Measurements from ENCODE around the gene DOK5.

DOK5 gene

GRCh38 chr20:54557806-54558590, 82.6 kb downstream of the DOK5 start:
- H3K4me3 ChIP-seq (ENCODE audit: extremely low read depth, insufficient read depth, low read length, poor library complexity, severe bottlenecking) = no peak overlapping the region
- H3K4me1 ChIP-seq (ENCODE audit: control insufficient read depth, insufficient read depth, low read length, poor library complexity, severe bottlenecking) = no peaks in the 10 kb centered on the region
- no CpG with 5 or more reads among the region's 3 CpGs for WGBS, 2 experiments (ENCODE audit: insufficient coverage in 2 of 2)
- H3K36me3 ChIP-seq (ENCODE audit: control insufficient read depth, insufficient read depth, low read length) = no peaks in the 10 kb centered on the region
- no peak overlapping the region for H3K27ac ChIP-seq (ENCODE audit: low read depth, low read length, severe bottlenecking)
- H3K9me3 ChIP-seq (ENCODE audit: control insufficient read depth, low read length) = no peaks in the 10 kb centered on the region

GRCh38 chr20:54559890-54560289, 84.5 kb downstream of the DOK5 start:
- Histone ChIP-seq H3K9me3 (ENCODE audit: control insufficient read depth, low read length) (no peaks in the 10 kb centered on the region), H3K27ac (ENCODE audit: low read depth, low read length, severe bottlenecking) (no peak overlapping the region), H3K36me3 (ENCODE audit: control insufficient read depth, insufficient read depth, low read length) (no peaks in the 10 kb centered on the region), H3K4me3 (ENCODE audit: extremely low read depth, insufficient read depth, low read length, poor library complexity, severe bottlenecking) (no peak overlapping the region), H3K4me1 (ENCODE audit: control insufficient read depth, insufficient read depth, low read length, poor library complexity, severe bottlenecking) (no peaks in the 10 kb centered on the region)
- WGBS, 2 experiments (ENCODE audit: insufficient coverage in 2 of 2) = 100% methylated on average over 1 to 2 of the region's 3 CpGs

- Histone ChIP-seq H3K27ac (ENCODE audit: low read depth, low read length, severe bottlenecking) (no peak overlapping the region), H3K9me3 (ENCODE audit: control insufficient read depth, low read length) (no peaks in the 10 kb centered on the region), H3K4me1 (ENCODE audit: control insufficient read depth, insufficient read depth, low read length, poor library complexity, severe bottlenecking) (no peaks in the 10 kb centered on the region), H3K36me3 (ENCODE audit: control insufficient read depth, insufficient read depth, low read length) (no peaks in the 10 kb centered on the region), H3K4me3 (ENCODE audit: extremely low read depth, insufficient read depth, low read length, poor library complexity, severe bottlenecking) (no peak overlapping the region)
- WGBS, 2 experiments (ENCODE audit: insufficient coverage in 2 of 2) = 72 to 89% methylated on average over 3 to 4 of the region's 4 CpGs
These were observed 85.0 kb downstream of the DOK5 start for GRCh38 chr20:54560357-54560756.

GRCh38 chr20:54565255-54565654, 89.9 kb downstream of the DOK5 start:
- no peak overlapping the region for H3K4me3 ChIP-seq (ENCODE audit: extremely low read depth, insufficient read depth, low read length, poor library complexity, severe bottlenecking)
- H3K36me3 ChIP-seq (ENCODE audit: control insufficient read depth, insufficient read depth, low read length) = no peaks in the 10 kb centered on the region
- no peaks in the 10 kb centered on the region for H3K9me3 ChIP-seq (ENCODE audit: control insufficient read depth, low read length)
- WGBS, 2 experiments (ENCODE audit: insufficient coverage in 2 of 2) = 100% methylated on average over 1 of the region's 1 CpG; no CpG with 5 or more reads in 1 of the 2 experiments
- H3K4me1 ChIP-seq (ENCODE audit: control insufficient read depth, insufficient read depth, low read length, poor library complexity, severe bottlenecking) = no peaks in the 10 kb centered on the region
- H3K27ac ChIP-seq (ENCODE audit: low read depth, low read length, severe bottlenecking) = no peak overlapping the region

GRCh38 chr20:54566031-54566688, 90.8 kb downstream of the DOK5 start:
- Histone ChIP-seq H3K4me1 (ENCODE audit: control insufficient read depth, insufficient read depth, low read length, poor library complexity, severe bottlenecking) (no peaks in the 10 kb centered on the region), H3K27ac (ENCODE audit: low read depth, low read length, severe bottlenecking) (no peak overlapping the region), H3K9me3 (ENCODE audit: control insufficient read depth, low read length) (no peaks in the 10 kb centered on the region), H3K36me3 (ENCODE audit: control insufficient read depth, insufficient read depth, low read length) (no peaks in the 10 kb centered on the region), H3K4me3 (ENCODE audit: extremely low read depth, insufficient read depth, low read length, poor library complexity, severe bottlenecking) (no peak overlapping the region)
- WGBS, 2 experiments (ENCODE audit: insufficient coverage in 2 of 2) = 89 to 93% methylated on average over 2 to 3 of the region's 5 CpGs

- no CpG with 5 or more reads among the region's 2 CpGs for WGBS, 2 experiments (ENCODE audit: insufficient coverage in 2 of 2)
- no peaks in the 10 kb centered on the region for H3K4me1 ChIP-seq (ENCODE audit: control insufficient read depth, insufficient read depth, low read length, poor library complexity, severe bottlenecking)
- H3K27ac ChIP-seq (ENCODE audit: low read depth, low read length, severe bottlenecking) = no peak overlapping the region
- no peak overlapping the region for H3K4me3 ChIP-seq (ENCODE audit: extremely low read depth, insufficient read depth, low read length, poor library complexity, severe bottlenecking)
- H3K9me3 ChIP-seq (ENCODE audit: control insufficient read depth, low read length) = no peaks in the 10 kb centered on the region
- no peaks in the 10 kb centered on the region for H3K36me3 ChIP-seq (ENCODE audit: control insufficient read depth, insufficient read depth, low read length)
These were observed 95.2 kb downstream of the DOK5 start for GRCh38 chr20:54570561-54570960.

GRCh38 chr20:54572665-54573435, 97.5 kb downstream of the DOK5 start:
- Histone ChIP-seq H3K36me3 (ENCODE audit: control insufficient read depth, insufficient read depth, low read length) (no peaks in the 10 kb centered on the region), H3K4me3 (ENCODE audit: extremely low read depth, insufficient read depth, low read length, poor library complexity, severe bottlenecking) (no peak overlapping the region), H3K9me3 (ENCODE audit: control insufficient read depth, low read length) (no peaks in the 10 kb centered on the region), H3K27ac (ENCODE audit: low read depth, low read length, severe bottlenecking) (no peak overlapping the region), H3K4me1 (ENCODE audit: control insufficient read depth, insufficient read depth, low read length, poor library complexity, severe bottlenecking) (no peaks in the 10 kb centered on the region)
- WGBS, 2 experiments (ENCODE audit: insufficient coverage in 2 of 2) = 93 to 95% methylated on average over 6 to 7 of the region's 8 CpGs

- H3K9me3 ChIP-seq (ENCODE audit: control insufficient read depth, low read length) = no peaks in the 10 kb centered on the region
- no peaks in the 10 kb centered on the region for H3K36me3 ChIP-seq (ENCODE audit: control insufficient read depth, insufficient read depth, low read length)
- WGBS, 2 experiments (ENCODE audit: insufficient coverage in 2 of 2) = 93 to 100% methylated on average over 4 to 5 of the region's 6 CpGs
- no peak overlapping the region for H3K27ac ChIP-seq (ENCODE audit: low read depth, low read length, severe bottlenecking)
- no peaks in the 10 kb centered on the region for H3K4me1 ChIP-seq (ENCODE audit: control insufficient read depth, insufficient read depth, low read length, poor library complexity, severe bottlenecking)
- H3K4me3 ChIP-seq (ENCODE audit: extremely low read depth, insufficient read depth, low read length, poor library complexity, severe bottlenecking) = no peak overlapping the region
These were observed 98.4 kb downstream of the DOK5 start for GRCh38 chr20:54573838-54574237.

- Histone ChIP-seq H3K27ac (ENCODE audit: low read depth, low read length, severe bottlenecking) (no peak overlapping the region), H3K4me1 (ENCODE audit: control insufficient read depth, insufficient read depth, low read length, poor library complexity, severe bottlenecking) (no peaks in the 10 kb centered on the region), H3K9me3 (ENCODE audit: control insufficient read depth, low read length) (no peaks in the 10 kb centered on the region), H3K36me3 (ENCODE audit: control insufficient read depth, insufficient read depth, low read length) (no peaks in the 10 kb centered on the region), H3K4me3 (ENCODE audit: extremely low read depth, insufficient read depth, low read length, poor library complexity, severe bottlenecking) (no peak overlapping the region)
- WGBS, 2 experiments (ENCODE audit: insufficient coverage in 2 of 2) = 87 to 90% methylated on average over 3 to 4 of the region's 6 CpGs
These were observed 101.1 kb downstream of the DOK5 start for GRCh38 chr20:54576518-54576917.

- H3K27ac ChIP-seq (ENCODE audit: low read depth, low read length, severe bottlenecking) = no peak overlapping the region
- H3K4me1 ChIP-seq (ENCODE audit: control insufficient read depth, insufficient read depth, low read length, poor library complexity, severe bottlenecking) = no peaks in the 10 kb centered on the region
- no peak overlapping the region for H3K4me3 ChIP-seq (ENCODE audit: extremely low read depth, insufficient read depth, low read length, poor library complexity, severe bottlenecking)
- no peaks in the 10 kb centered on the region for H3K36me3 ChIP-seq (ENCODE audit: control insufficient read depth, insufficient read depth, low read length)
- H3K9me3 ChIP-seq (ENCODE audit: control insufficient read depth, low read length) = no peaks in the 10 kb centered on the region
These were observed 102.2 kb downstream of the DOK5 start for GRCh38 chr20:54577637-54578036.
